SK-N-MC (cell line): ENCODE results near the gene CAMKMT.

ENCODE experiments used
- DNase-seq: peaks from one replicate; pipeline ENCODE4 v3.0.0-alpha.2; 2011; ENCODE audit warnings: low read depth, low spot score
- H3K27ac ChIP-seq: fragments of 200-600 bp; sonication (generic); 2 replicates; pipeline ENCODE4 v1.5.1; 2016; ENCODE audit warnings: mixed run types
- H3K36me3 ChIP-seq: fragments of 200-600 bp; sonication (generic); 2 replicates; pipeline ENCODE4 v1.6.1; 2017; ENCODE audit warnings: antibody characterized with exemption, low read length, mixed read lengths; ENCODE audit not compliant: insufficient read depth
- H3K4me3 ChIP-seq: fragments of 200-600 bp; sonication (generic); 2 replicates; pipeline ENCODE4 v1.5.1; 2016
- H3K9ac ChIP-seq: fragments of 200-600 bp; sonication (generic); 2 replicates; pipeline ENCODE4 v1.8.0; 2017; ENCODE audit warnings: mixed run types, mixed read lengths; ENCODE audit not compliant: insufficient read length
- H3K9me3 ChIP-seq: fragments of 200-600 bp; sonication (generic); 2 replicates; pipeline ENCODE4 v1.6.1; 2017; ENCODE audit warnings: low read depth, mild to moderate bottlenecking, antibody characterized with exemption, low read length, moderate library complexity, mixed read lengths
- EZH2 ChIP-seq: fragments of 200-600 bp; sonication (generic); IDR thresholded peaks from one replicate; pipeline ENCODE4 v1.6.1; 2017; ENCODE audit warnings: antibody characterized with exemption
- FOXP2 ChIP-seq: optimal IDR thresholded peaks from 2 replicates; pipeline ENCODE3; 2011; ENCODE audit warnings: mild to moderate bottlenecking, moderate library complexity; ENCODE audit not compliant: insufficient read depth; ENCODE audit errors: extremely low read length, control extremely low read depth
- POLR2AphosphoS5 ChIP-seq: IDR thresholded peaks from 2 replicates; pipeline ENCODE4 v1.6.1; 2012; ENCODE audit warnings: mild to moderate bottlenecking, low read depth, low read length, borderline replicate concordance

The CAMKMT gene

GRCh38 chr2:44652701-44653100 lies 291.0 kb downstream of the CAMKMT start:
- no peak overlapping the region for H3K4me3 ChIP-seq
- H3K27ac ChIP-seq = no peak overlapping the region
- no peaks in the 10 kb centered on the region for H3K36me3 ChIP-seq
- TF ChIP-seq FOXP2 (no peak), POLR2AphosphoS5 (no peak), EZH2 (no peak)
- no peak for DNase-seq
- H3K9me3 ChIP-seq = no peaks in the 10 kb centered on the region
- no peak overlapping the region for H3K9ac ChIP-seq

GRCh38 chr2:44655401-44655864 lies 293.7 kb downstream of the CAMKMT start:
- Histone ChIP-seq H3K27ac (no peak overlapping the region), H3K36me3 (no peaks in the 10 kb centered on the region), H3K9me3 (no peaks in the 10 kb centered on the region), H3K9ac (no peak overlapping the region), H3K4me3 (no peak overlapping the region)
- no peak for TF ChIP-seq FOXP2
- TF ChIP-seq POLR2AphosphoS5 = no peak
- no peak for TF ChIP-seq EZH2
- DNase-seq = no peak

GRCh38 chr2:44656460-44656859 lies 294.7 kb downstream of the CAMKMT start:
- no peak overlapping the region for H3K9ac ChIP-seq
- no peaks in the 10 kb centered on the region for H3K36me3 ChIP-seq
- H3K27ac ChIP-seq = no peak overlapping the region
- no peak overlapping the region for H3K4me3 ChIP-seq
- TF ChIP-seq EZH2 (no peak), FOXP2 (no peak), POLR2AphosphoS5 (no peak)
- no peaks in the 10 kb centered on the region for H3K9me3 ChIP-seq
- no peak for DNase-seq

GRCh38 chr2:44663471-44664073 lies 301.8 kb downstream of the CAMKMT start:
- Histone ChIP-seq H3K36me3 (no peaks in the 10 kb centered on the region), H3K9ac (no peak overlapping the region), H3K4me3 (no peak overlapping the region), H3K9me3 (no peaks in the 10 kb centered on the region), H3K27ac (no peak overlapping the region)
- DNase-seq = no peak
- TF ChIP-seq FOXP2 (no peak), EZH2 (no peak), POLR2AphosphoS5 (no peak)

- no peak overlapping the region for H3K9ac ChIP-seq
- no peaks in the 10 kb centered on the region for H3K9me3 ChIP-seq
- no peaks in the 10 kb centered on the region for H3K36me3 ChIP-seq
- TF ChIP-seq FOXP2 = no peak
- no peak for TF ChIP-seq POLR2AphosphoS5
- TF ChIP-seq EZH2 = no peak
- DNase-seq = no peak
- H3K4me3 ChIP-seq = no peak overlapping the region
- no peak overlapping the region for H3K27ac ChIP-seq
Measured at GRCh38 chr2:44668336-44668735, 306.6 kb downstream of the CAMKMT start.

- no peak for DNase-seq
- TF ChIP-seq POLR2AphosphoS5 (no peak), FOXP2 (no peak), EZH2 (no peak)
- Histone ChIP-seq H3K4me3 (no peak overlapping the region), H3K36me3 (no peaks in the 10 kb centered on the region), H3K9me3 (no peaks in the 10 kb centered on the region), H3K27ac (no peak overlapping the region), H3K9ac (no peak overlapping the region)
Measured at GRCh38 chr2:44671276-44671675, 309.5 kb downstream of the CAMKMT start.

- no peak overlapping the region for H3K27ac ChIP-seq
- H3K9ac ChIP-seq = no peak overlapping the region
- DNase-seq = no peak
- no peak for TF ChIP-seq EZH2
- TF ChIP-seq FOXP2 = no peak
- no peak for TF ChIP-seq POLR2AphosphoS5
- no peaks in the 10 kb centered on the region for H3K36me3 ChIP-seq
- H3K9me3 ChIP-seq = no peaks in the 10 kb centered on the region
- no peak overlapping the region for H3K4me3 ChIP-seq
Measured at GRCh38 chr2:44671916-44672315, 310.2 kb downstream of the CAMKMT start.

- Histone ChIP-seq H3K9ac (no peak overlapping the region), H3K4me3 (no peak overlapping the region), H3K9me3 (no peaks in the 10 kb centered on the region), H3K27ac (no peak overlapping the region), H3K36me3 (no peaks in the 10 kb centered on the region)
- DNase-seq = no peak
- TF ChIP-seq EZH2 = no peak
Measured at GRCh38 chr2:44672431-44672830, 310.7 kb downstream of the CAMKMT start.
